ENCODE results near the gene TREH. TPM values are rescaled to one million over a fixed set of nuclear protein-coding genes. Genes with fewer than 3 reads are reported as not detected.

The TREH gene
- total and polyA plus RNA-seq, 2 of the 8 experiments (the other 6 are each of a cell fraction or from before 2014, with no cell fraction given), result 0.03 TPM; not detected in 1

- Histone ChIP-seq H3K23me2 (ENCODE audit: low read depth, low read length) (peaks cover 7% of the 10 kb centered on the region), H3K14ac (ENCODE audit: insufficient read length) (no peak overlapping the region), H4K8ac (ENCODE audit: extremely low read depth, insufficient read depth, low read length) (no peak overlapping the region), H4K5ac (ENCODE audit: insufficient read length, low read depth, low read length) (no peak overlapping the region), H3K4me2 (ENCODE audit: insufficient read depth in 1 of 2, low read depth in 2 of 2, low read length in 2 of 2) (peak overlapping the region; percentile 14 to 97; a peak in 2 of 4 replicates), H3K79me1 (ENCODE audit: low read depth, low read length) (peaks cover 17% of the 10 kb centered on the region), H3K36me3 (ENCODE audit: control insufficient read depth in 2 of 4, insufficient read depth in 4 of 4, low read length in 3 of 4) (peaks cover 10 to 27% (median 18%) of the 10 kb centered on the region in 4 experiments), H3K27ac (ENCODE audit: low read depth, low read length) (no peak overlapping the region), H4K91ac (replicated peaks; ENCODE audit: insufficient read length, low read length) (no peak overlapping the region), H4K20me1 (replicated peaks in 1 of 2; ENCODE audit: control insufficient read depth in 1 of 2, insufficient read depth in 2 of 2, low read length in 2 of 2) (peaks cover 0 to 5% of the 10 kb centered on the region in 2 experiments), H2AK5ac (ENCODE audit: low read depth, low read length) (0 out of 2 replicates have a peak overlapping the region, but pooled peaks have one; percentile 24), H3K4me1 (replicated peaks in 1 of 4; ENCODE audit: control insufficient read depth in 3 of 4, insufficient read depth in 4 of 4, low read length in 3 of 4) (peaks cover 2 to 26% (median 23%) of the 10 kb centered on the region in 4 experiments), H2BK15ac (ENCODE audit: low read length) (no peak overlapping the region), H2BK120ac (replicated peaks; ENCODE audit: low read depth, low read length) (no peak overlapping the region), H2BK20ac (ENCODE audit: low read length) (no peak overlapping the region), H3K79me2 (ENCODE audit: control insufficient read depth in 1 of 2, insufficient read depth in 2 of 2, low read length in 2 of 2) (peaks cover 7 to 27% of the 10 kb centered on the region in 2 experiments; a peak in 2 of 4 replicates), H3K56ac (replicated peaks; ENCODE audit: insufficient read length, low read depth, low read length) (no peak overlapping the region), H2BK5ac (ENCODE audit: low read depth, low read length) (0 out of 2 replicates have a peak overlapping the region, but pooled peaks have one; percentile 3), H2BK12ac (ENCODE audit: low read depth, low read length) (no peak overlapping the region; the same call in 1 of the 2 replicates), H3K9me3 (ENCODE audit: insufficient read depth in 2 of 2, low read depth in 1 of 2, low read length in 1 of 2) (no peaks in the 10 kb centered on the region), H3K4ac (replicated peaks; ENCODE audit: insufficient read length, low read depth, low read length) (no peak overlapping the region), H3K23ac (ENCODE audit: insufficient read length) (no peak overlapping the region), H2AFZ (ENCODE audit: low read length) (no peak overlapping the region), H3K9ac (replicated peaks in 1 of 4; ENCODE audit: extremely low read depth in 1 of 4, low read depth in 3 of 4, low read length in 3 of 4) (no peak overlapping the region), H3K18ac (ENCODE audit: extremely low read depth, low read length) (no peak overlapping the region), H3K4me3 (ENCODE audit: extremely low read depth in 1 of 4, insufficient read depth in 2 of 4, low read depth in 3 of 4, low read length in 4 of 4) (no peak overlapping the region), H3K27me3 (replicated peaks in 1 of 4; ENCODE audit: control insufficient read depth in 3 of 4, extremely low read depth in 1 of 4, insufficient read depth in 3 of 4, low read length in 3 of 4) (no peaks in the 10 kb centered on the region)
- WGBS, 2 experiments (ENCODE audit: extremely low coverage in 1 of 2, insufficient coverage in 1 of 2, insufficient read length in 1 of 2, insufficient replicate concordance in 2 of 2, low coverage in 1 of 2, low lambda C conversion rate in 2 of 2, missing lambda C conversion rate in 1 of 2), result 96% methylated on average over 4 of the region's 4 CpGs; no CpG with 5 or more reads in 1 of the 2 experiments
- no peak for FAIRE-seq
- POLR2A ChIA-PET (ENCODE audit: partially characterized antibody), result interaction anchor here (0.6 to 28.7 kb wide), 6 partner anchors 11 to 415 kb away, joined by 3 to 574 read pairs (median 8); partner anchors contain the start of genes DDX6 and PHLDB1
- CTCF ChIA-PET (ENCODE audit: partially characterized antibody), result interaction anchor here (0.9 to 10.4 kb wide), 6 partner anchors 11 to 53 kb away, joined by 3 to 155 read pairs (median 8); partner anchors contain the start of gene PHLDB1
- DNase-seq (ENCODE audit: low read depth in 1 of 2, low spot score in 2 of 2), result no peak
- TF ChIP-seq HDAC6 (IDR thresholded peaks at IDR 0.05; ENCODE audit: low read depth, low read length) (no peak), SUZ12 (IDR thresholded peaks at IDR 0.05; ENCODE audit: low read length) (no peak), BCL11A (IDR thresholded peaks at IDR 0.05; ENCODE audit: low read depth in 2 of 2, low read length in 2 of 2) (no peak), NRF1 (IDR thresholded peaks at IDR 0.05; ENCODE audit: low read depth, low read length) (no peak), HDAC2 (IDR thresholded peaks at IDR 0.05; ENCODE audit: borderline replicate concordance in 1 of 2, low read depth in 2 of 2, low read length in 2 of 2) (no peak), RNF2 (IDR thresholded peaks at IDR 0.05; ENCODE audit: borderline replicate concordance, low read depth, low read length, missing control alignments, poor library complexity, severe bottlenecking) (no peak), JUND (IDR thresholded peaks at IDR 0.05; ENCODE audit: low read length) (no peak), CEBPB (IDR thresholded peaks at IDR 0.05; ENCODE audit: low read depth, low read length) (no peak), KDM5A (IDR thresholded peaks at IDR 0.05; ENCODE audit: low read length) (no peak), EP300 (IDR thresholded peaks at IDR 0.05; ENCODE audit: borderline replicate concordance in 1 of 2, low read depth in 2 of 2, low read length in 2 of 2) (no peak), EZH2 (IDR thresholded peaks at IDR 0.05; ENCODE audit: low read depth, low read length, severe bottlenecking) (no peak), CTBP2 (IDR thresholded peaks at IDR 0.05; ENCODE audit: borderline replicate concordance, insufficient read depth, insufficient read length, low read length) (no peak)
Observed at GRCh38 chr11:118623269-118623655, 56.2 kb downstream of the TREH start.
